GM21717 (cell line): Measurements from ENCODE around the gene CD300H.
"Not testable (repeated sequence)": the region's sequence is repeated elsewhere in the genome, so short reads cannot be mapped to it uniquely, and the experiment has no call there.

ENCODE experiments used
- ATAC-seq: cut with Tn5 transposase; IDR thresholded peaks from one replicate; pipeline ENCODE4 v1.9.1; 2021; ENCODE audit warnings: mild to moderate bottlenecking, moderate library complexity; ENCODE audit not compliant: unreplicated experiment

Gene CD300H

DNA sequence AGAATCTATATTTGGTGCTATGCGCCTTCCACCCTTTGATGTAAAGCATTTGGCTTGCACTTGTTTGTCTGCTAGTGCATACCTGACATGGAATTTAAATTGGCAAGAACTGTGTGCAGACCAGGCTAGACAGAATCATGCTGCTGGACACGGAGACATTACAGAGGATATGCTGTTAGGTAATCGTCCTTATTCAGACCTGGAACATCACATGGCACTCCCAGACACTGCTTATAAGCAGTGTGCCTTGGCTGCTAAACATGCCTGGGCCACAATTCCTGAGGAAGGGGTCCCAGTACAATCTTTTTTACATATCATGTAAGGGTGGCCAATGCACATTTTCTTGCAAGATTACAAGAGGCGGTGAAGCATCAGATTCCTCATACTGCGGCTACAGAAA is 18.4 kb upstream of the CD300H start:
- ATAC-seq: no peak

DNA sequence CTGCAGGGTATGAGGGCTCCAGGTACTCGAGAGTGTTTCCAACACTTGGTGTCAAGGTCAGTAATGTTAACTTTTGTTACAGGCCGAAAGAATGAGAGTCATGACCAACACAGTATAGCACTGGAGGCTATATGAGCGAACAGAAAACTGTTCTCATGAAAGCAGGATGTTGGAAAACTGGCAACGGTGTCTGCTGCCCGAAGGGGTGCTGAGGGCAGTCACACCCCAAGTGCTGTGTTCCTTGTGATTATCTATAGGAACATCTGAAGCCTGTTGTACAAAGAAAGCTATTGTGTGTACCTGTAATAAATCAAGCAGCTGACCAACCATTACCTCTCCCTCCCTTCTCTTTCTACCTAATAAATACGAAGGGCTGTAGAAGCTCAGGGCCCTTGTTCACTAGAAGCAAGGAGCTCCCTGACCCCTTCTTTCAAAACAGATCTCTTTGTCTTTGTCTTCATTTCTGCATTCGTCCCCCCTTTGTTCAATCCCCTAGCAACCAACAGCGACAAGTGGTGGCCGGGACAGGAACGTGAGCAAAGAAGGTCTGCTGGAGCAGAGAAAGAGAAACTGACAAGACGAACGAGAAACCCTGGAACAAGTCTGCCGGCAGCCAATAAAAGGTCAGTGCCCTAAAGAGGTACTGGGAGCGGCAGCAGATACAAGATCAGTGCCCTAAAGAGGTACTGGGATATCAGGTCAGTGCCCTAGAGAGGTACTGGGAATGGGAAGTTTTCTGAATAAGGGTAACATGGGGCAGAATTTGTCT is 17.2 kb upstream of the CD300H start:
- ATAC-seq: no peak

GRCh38 chr17:74582633-74583032 is 15.3 kb upstream of the CD300H start:
- ATAC-seq: no peak

- no peak for ATAC-seq
Observed at GRCh38 chr17:74579900-74580299, 12.6 kb upstream of the CD300H start.

GRCh38 chr17:74578979-74579378 is 11.7 kb upstream of the CD300H start:
- ATAC-seq: no peak

DNA sequence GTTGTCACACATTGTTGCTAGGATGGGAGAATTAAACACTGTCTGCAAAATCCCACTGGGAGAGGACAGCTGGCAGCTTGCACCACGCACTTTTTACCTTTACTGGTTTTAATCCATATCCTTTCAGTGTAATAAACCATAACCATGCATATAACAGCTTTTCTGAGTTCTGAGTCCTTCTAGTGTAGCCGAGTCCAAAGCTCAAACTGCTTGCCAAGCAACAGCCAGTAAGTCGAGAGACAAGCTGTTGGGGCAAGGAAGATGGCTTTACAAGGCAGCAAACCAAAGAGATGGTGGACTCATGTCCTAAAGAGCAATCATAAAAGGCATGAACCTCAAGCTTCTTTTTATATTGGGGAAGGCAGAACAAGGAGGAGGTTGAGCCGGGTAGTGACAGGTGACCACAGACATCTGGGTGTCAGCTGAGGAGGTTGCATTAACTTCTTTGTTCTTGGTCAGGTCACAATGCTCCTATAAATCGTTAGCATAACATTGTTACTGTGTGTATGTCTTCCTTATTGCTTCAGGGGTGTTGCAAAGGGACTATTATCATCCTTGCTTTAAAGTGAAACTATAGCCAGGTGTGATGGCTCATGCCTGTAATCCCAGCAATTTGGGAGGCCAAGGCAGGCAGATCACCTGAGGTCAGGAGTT is 7.3 kb upstream of the CD300H start:
- no peak for ATAC-seq

GRCh38 chr17:74573635-74574034 is 6.3 kb upstream of the CD300H start:
- ATAC-seq: not testable (repeated sequence)

- ATAC-seq: no peak
Observed at GRCh38 chr17:74573169-74573568, 5.9 kb upstream of the CD300H start.

DNA sequence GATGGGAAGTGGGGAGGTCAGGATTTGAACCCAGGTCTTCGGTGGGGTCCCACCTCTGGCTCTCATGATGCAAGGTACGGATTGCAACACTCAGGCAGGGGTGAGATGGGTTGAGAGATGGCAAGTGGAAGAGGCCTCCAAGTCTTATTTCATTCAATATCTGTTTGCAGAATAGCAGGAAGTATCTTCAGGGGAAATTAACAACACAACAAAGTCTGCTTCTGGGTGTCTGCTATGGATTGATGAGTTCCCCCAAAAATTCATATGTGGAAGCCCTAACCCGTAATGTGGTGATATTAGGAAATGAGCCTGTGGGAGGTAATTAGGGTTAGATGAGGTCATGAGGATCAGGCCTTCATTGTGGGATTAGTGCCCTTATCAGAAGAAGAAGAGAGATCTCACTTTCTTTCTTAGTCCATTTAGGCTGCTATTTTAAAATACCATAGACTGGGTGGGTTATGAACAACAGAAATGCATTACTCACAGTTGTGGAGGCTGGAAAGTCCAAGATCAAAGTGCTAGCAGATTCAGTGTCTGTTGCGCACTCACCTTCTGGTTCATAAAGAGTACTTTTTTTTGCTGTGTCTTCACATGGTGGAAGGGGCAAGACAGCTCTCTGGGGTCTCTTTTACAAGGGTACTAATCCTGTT is 4.4 kb upstream of the CD300H start:
- no peak for ATAC-seq

- no peak for ATAC-seq
Observed at GRCh38 chr17:74569020-74570003, 2.0 kb upstream of the CD300H start.

DNA sequence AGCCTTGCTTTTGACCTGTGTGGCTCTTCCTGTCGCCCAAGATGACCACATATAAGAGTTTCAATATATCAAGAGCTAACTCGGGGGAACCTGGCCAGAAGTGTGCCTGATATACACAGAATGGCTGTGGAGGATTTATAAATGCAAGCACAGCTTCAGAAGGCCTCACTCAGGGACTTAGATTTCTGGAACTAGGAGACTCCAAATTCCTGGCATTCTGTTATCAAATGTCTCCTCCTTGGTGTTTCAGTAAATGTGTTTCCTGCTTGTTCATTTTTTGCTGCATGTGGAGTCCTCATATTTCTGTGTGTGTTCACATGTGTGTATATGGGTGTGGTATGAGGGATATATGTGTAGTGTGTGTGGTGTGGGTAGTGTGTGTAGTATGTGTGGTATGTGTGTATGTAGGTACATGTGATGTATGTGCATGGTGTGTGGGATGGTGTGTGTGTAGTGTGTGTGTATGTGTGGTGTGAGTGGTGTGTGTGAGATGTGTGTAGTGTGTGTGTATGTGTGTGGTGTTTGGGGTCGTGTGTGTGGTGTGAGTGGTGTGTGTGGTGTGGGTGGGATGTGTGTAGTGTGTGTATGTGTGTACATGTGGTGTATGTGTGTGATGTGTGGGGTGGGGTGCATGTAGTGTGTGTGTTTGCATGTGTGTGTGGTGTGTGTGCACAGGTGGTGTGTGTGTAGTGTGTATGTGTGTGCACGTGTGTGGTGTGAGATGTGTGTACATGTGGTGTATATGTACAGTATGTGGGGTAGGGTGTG is 981 bp upstream of the CD300H start:
- no peak for ATAC-seq

DNA sequence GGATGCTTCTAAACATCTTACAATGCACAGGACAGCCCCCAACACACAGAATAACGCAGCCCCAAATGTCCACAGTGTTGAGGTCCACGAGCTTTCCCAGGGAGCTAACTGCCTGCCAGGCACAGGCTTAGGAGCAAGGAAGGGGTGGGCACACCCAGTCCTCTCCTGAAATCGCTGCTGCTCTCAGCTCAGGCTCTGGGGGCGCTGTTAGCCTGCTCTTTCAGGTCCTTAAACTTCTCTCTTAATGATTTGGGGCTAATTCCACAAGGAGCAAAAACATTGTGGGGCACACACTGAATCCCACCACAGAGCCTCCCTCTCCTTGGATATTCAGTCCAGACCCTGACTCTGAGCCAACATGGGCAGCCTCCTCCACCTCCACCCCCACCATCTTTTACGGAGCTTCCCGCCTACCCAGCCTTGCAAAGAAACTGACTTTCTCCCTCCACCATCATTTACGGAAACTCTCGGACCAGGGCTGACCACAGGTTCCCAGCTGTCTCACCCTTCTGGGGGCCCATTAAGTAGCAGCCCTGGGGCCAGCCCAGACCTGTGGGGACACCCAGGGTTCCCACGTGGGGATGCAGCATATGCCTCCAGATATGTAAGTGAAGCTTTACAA is 1.1 kb downstream of the CD300H start:
- ATAC-seq: no peak

- ATAC-seq: no peak
Observed at GRCh38 chr17:74565126-74565525, 2.2 kb downstream of the CD300H start.

GRCh38 chr17:74563358-74563757 is 4.0 kb downstream of the CD300H start:
- no peak for ATAC-seq

DNA sequence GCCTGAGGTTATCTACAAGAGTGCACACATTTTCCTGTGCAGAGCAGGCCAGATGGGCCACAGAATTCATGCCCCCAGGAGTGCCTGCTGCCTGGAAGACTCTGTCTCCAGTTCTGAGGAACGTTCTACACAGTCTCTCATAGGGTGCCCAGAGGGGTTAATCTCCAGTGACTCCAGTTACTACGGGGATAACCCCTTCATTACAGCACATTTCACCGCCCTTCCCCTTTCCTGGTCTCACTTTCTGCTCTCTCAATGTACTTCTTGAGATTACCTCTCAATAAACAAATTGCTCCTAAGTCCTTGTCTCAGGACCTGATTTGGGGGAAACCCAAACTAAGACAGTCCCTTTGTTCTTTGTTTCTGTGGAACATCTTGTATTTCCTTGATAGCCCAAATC is 5.7 kb downstream of the CD300H start:
- no peak for ATAC-seq

DNA sequence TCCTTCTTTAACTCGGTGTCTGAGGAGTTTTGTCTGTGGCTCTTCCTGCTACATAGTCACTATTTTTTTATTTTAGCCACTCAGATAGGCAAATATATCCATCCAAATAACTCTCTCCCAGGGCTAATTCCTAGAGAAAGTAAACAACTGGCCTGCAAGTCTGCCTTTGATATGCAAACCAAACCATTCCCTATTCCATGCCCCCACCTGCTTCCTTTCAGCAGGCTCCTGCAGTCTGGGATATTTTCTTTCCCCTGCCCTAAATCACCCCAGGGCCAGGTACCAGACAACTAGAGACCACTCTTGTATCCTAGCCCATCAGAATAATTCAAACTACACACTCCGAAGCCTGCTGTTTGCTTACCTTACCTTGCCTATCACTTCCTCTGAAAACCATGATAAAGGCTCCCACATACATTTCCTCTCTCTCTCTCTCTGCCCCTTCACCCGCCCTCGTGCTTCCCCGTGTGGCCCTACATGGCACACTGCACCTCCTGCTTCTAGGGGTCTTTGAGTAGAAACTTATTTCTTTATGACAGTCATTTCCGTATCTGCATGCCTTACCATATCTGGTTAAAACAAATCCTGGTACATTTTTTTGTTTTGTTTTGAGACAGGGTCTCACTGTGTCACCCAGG is 8.3 kb downstream of the CD300H start:
- no peak for ATAC-seq

DNA sequence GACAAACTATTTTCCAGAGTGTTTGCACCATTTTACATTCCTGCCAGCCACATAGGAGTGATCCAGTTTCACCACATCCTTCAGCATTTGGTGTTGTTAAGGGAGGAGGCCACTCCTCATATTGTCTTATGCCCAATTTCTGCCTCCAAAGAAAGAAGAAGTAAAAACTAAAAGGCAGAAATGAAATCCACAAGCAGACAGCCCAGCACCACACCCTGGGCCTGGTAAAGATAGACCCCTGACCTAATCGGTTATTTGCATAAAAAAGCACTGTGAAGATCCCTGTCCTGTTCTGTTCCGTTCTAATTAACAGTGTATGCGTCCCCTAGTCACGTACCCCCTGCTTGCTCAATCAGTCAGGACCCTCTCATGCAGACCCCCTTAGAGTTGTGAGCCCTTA is 8.9 kb downstream of the CD300H start:
- ATAC-seq: not testable (repeated sequence)

- no peak for ATAC-seq
Observed at GRCh38 chr17:74555427-74555940, 11.8 kb downstream of the CD300H start.

DNA sequence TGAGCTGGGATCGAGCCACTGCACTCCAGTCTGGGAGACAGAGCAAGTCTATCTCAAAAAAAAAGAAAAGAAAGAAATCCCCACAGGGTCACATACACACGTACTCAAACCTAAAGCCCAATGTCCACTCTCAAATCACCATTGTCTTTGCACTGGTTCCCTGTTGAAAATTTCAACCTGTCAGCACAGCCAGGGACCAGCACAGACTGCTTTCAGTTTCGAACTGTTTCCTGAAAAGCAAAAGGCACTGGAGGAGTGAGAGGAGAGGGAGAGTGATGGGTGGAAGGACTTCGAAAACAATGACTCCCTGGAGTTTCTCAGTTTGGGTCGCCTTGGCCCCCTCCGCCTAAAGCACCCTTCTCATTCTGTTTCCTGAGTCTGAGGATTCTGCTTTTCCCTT is 12.4 kb downstream of the CD300H start:
- no peak for ATAC-seq
